SKM-1 (cell line): Measurements from ENCODE around the gene MSMB.
A peak's percentile ranks its signal among the peaks of the same experiment; 100 is the strongest.

Source experiments
- DNase-seq: peaks from one replicate; lab custom pipeline; 2025; ENCODE audit not compliant: unreplicated experiment; lab: John Stamatoyannopoulos, UW

The MSMB gene

DNA sequence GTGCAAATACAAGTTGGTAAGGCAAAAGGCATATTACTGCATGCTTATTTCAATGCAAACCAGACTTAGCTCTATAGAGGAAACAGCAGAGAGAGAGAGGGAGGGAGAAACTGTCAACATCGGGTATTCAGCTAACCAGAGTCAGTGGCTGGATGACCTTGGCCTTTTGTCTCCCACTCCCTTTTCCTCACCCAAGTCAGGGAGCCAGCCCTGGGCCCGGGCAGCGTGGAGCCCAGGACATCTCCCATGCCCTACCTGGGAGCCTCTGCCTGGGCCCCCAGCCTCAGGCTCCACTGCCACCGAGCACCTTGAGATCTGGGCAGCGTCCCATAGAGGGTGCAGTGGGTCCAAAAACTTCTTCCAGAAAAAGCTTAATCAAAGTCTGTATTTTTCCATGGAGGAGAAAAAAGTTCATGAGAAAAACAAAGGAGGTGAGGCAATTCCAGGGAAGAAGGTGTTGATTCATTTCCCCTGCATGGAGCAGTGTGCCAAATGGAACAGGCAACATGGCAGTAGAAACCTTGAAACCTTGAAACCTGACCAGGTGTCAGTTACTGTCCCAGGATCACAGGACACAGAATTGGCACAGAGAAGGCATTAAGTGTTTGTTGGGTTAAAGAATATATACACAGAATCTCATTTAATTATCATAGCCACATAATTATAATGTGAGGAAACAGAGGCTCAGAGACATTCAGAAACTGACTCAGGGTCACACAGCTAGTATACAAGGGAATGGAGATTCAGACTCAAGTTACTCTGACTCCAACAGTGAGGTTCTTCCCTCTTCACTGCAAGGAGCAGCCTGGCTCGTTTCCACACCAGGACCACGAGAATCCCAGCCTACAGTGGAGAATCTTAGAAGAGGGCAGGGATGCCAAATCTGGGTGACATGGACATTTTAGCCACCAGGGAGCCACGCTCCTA, 9.9 kb downstream of the MSMB start:
- DNase-seq = no peak

- no peak for DNase-seq
These were observed 12.5 kb downstream of the MSMB start for GRCh38 chr10:46033602-46034011.

DNA sequence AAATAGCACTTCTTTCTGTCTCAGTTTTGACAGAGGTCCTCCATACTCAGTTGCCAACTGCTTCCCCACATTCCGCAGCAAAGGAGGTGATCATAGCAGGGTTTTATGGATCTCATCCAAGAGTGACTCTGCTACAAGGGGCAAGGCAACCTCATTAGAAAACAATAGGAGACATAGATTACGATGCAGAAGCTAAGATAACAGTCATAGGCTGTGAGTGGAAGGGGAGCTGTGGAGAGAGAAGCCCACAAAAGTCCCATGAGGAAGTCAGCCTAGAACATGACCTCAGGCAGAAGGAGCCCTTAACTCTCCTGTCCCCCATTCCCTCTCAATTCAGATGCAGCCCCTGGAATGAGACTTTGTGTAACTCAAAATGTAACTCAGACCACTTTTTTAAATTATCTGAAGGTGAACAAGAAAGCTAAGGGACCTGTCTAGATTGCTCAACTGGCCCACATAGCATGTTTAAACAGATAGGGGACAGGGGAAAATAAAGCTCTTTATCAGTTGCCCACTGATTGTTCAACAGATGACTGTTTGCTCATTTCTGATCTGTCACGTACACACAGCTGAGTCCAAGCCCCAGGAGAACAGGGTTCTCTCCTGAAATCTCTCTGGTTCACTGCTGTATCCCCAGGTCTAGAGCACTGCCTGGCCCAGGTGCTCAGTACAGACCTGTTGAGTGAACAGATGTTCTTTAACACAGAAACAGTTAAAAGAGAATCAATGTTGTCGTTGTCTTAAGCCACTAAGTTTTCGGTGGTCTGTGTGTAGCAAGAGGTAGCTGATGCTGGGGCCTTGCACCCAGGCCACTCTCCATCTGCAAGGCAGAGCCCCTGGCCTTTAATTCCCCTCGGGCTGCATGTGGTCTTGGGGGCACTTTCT, 14.2 kb downstream of the MSMB start:
- DNase-seq = no peak

GRCh38 chr10:46030091-46030937, 15.8 kb downstream of the MSMB start, which contains the start of gene NCOA4:
Gene NCOA4, minus strand, starts transcription at chr10:46030623. Its CDS starts 13,943 bp downstream, at chr10:46016680.
- peak; percentile 93 for DNase-seq

GRCh38 chr10:46029461-46030030, 16.5 kb downstream of the MSMB start:
- no peak for DNase-seq

DNA sequence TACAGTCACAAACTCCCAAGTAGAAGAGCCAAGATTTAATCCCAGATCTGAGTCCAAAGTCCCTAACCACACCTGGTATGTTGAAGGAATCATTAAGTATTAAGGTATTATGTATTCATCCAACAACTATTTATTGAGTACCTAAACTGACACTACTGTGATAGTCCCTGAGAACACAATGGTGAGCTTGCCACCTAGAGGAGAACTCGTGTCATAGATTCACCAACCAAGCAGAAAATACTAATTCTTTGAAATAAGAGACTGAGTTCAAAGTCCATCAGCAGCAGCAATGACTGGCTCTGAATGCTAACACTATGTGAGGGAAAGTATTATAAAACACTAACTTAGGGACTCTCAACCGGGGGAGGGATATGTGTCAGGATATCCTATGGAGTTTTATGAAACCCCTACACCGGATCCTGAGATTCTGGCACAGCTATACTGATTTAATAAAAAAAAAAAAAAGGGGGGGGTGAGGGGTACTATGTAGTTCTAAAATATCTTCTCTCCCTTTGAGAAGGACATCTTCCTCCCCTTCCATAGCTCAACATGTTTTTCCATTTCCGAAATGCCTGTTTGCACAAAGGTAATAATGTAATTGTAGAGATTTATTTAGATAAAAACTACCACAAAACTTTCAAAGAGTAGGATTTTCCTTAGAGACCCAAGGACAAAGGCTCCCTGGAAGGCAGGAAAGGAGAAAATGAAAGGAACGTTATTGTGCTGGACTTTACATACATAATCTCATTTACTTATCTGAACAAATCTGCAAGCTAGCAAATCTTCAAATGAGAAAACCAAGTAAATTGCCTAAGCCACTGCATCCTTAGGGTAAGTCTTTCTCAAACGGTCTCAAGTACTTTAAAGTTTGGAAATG, 17.2 kb downstream of the MSMB start:
- DNase-seq = peak; percentile 65

- DNase-seq = no peak
These were observed 20.0 kb downstream of the MSMB start for GRCh38 chr10:46026106-46026505.

GRCh38 chr10:46025406-46025805, 20.7 kb downstream of the MSMB start:
- DNase-seq = no peak

- no peak for DNase-seq
These were observed 21.1 kb downstream of the MSMB start for GRCh38 chr10:46024948-46025347.

- DNase-seq = peak; percentile 80
These were observed 22.9 kb downstream of the MSMB start for GRCh38 chr10:46022978-46023702.

DNA sequence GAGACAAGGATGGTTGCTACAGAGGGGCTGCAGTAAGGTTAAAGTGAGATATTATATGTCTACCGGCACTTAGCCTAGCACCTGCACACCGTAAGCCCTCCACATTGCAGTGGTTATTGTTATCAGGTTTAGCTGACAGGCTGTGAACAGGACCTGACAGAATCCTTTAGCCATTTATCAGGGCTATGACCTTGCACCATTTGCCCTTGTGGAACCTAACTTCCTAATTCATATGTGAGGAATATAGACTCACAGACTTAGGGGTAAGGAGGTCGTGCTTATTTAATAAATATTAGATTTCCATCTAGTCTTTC, 25.8 kb downstream of the MSMB start:
- no peak for DNase-seq

GRCh38 chr10:46019569-46020343, 26.3 kb downstream of the MSMB start:
- no peak for DNase-seq

- no peak for DNase-seq
These were observed 26.9 kb downstream of the MSMB start for GRCh38 chr10:46019177-46019528.

GRCh38 chr10:46018453-46019176, 27.5 kb downstream of the MSMB start:
- no peak for DNase-seq

DNA sequence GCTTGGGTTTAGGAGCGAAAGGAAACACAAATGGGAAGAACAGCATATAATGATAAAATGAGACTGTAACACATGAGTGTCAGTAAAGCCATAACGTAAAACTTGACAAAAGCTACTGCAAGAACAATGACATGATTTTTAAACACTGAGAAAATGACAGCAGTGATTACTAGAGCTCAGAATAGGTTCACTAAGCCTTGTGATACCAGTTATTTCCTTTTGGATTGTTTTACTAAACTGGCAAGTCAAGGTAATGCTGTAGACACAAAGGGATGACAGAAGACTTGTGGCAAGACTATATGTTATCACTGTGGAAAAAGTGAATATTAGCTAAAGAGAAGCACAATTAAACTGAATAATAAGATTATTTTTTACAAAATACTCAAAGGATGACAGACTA, 28.3 kb downstream of the MSMB start:
- DNase-seq = no peak

DNA sequence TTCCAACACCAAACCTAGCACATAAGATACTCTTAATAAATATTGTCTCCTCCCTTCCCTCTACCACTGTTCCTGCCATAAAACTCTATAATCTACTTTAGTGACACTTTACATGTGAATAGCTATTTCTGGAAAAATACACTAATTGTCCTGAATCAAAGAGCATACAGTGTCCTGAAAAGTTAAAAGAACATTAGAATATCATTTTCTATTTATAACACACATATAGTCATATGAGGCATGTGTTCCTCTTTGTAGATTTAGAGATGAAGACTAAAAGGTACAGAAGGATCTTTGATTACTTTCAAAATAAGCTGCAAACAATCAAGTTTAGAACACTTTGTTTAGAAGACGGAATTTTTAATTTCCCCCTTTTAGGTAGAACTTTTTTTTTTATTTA, 29.3 kb downstream of the MSMB start:
- no peak for DNase-seq

DNA sequence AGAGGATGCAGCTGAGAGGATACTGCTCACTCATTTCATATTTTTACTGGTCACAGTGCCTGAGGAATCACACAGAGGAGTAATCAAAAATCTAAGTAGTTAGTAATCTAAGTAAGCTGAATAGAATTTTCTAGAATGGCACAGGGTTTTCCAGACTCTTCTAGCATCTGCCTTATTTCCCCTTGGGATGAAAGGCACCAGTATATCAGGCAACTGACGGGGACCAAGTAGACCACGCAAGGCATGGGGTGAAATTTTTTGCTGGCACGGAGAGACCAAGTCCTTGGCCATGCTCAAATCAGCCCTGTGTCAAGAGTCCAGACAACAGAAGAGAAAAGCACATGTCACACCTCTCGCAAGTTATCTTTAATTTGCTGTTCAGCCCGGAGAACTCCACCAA, 29.9 kb downstream of the MSMB start:
- DNase-seq = no peak
